Thyroid gland (tissue), 4 donors: ENCODE data around the gene KNG1.

ENCODE experiments used
- POLR2A ChIP-seq, 2 donors: fragments of 450-650 bp; IDR thresholded peaks; one replicate each; pipeline ENCODE4 v1.6.1; 2017; ENCODE audit warnings: antibody characterized with exemption in 2 of 2, mild to moderate bottlenecking in 2 of 2, moderate library complexity in 1 of 2
- TF ChIP-seq, protein P1 (sequence below), 6 experiments: fragments of 200-600 bp in 3 of 6; fragments of 450-650 bp in 3 of 6; sonication (generic) in 3 of 6; IDR thresholded peaks; one replicate each; pipeline ENCODE4 v1.5.1; 2016 to 2019; ENCODE audit warnings: antibody characterized with exemption in 6 of 6, mild to moderate bottlenecking in 2 of 6, inconsistent platforms in 1 of 6, moderate library complexity in 1 of 6

DNA sequence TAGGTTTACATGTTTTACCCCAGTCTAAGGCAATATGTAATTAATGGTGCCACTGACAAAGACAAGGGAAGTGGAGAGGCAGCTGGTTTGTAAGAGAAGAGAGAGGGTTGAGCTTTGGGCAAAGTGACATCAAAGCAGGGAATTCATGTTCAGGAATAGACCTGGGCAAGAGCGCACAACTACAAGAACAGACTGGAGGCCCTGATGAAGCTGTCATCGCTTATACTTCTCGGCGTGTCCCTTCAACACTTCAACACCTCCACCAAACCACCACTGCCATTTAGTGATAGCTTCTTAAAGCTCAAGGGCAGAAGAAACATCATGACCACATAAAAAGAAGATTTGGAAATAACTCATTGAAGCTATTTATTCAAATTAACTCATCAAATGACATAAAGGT is 19.6 kb upstream of the KNG1 start:
- TF ChIP-seq POLR2A (IDR thresholded peaks at IDR 0.05): no peak
- TF ChIP-seq, protein P1, sequence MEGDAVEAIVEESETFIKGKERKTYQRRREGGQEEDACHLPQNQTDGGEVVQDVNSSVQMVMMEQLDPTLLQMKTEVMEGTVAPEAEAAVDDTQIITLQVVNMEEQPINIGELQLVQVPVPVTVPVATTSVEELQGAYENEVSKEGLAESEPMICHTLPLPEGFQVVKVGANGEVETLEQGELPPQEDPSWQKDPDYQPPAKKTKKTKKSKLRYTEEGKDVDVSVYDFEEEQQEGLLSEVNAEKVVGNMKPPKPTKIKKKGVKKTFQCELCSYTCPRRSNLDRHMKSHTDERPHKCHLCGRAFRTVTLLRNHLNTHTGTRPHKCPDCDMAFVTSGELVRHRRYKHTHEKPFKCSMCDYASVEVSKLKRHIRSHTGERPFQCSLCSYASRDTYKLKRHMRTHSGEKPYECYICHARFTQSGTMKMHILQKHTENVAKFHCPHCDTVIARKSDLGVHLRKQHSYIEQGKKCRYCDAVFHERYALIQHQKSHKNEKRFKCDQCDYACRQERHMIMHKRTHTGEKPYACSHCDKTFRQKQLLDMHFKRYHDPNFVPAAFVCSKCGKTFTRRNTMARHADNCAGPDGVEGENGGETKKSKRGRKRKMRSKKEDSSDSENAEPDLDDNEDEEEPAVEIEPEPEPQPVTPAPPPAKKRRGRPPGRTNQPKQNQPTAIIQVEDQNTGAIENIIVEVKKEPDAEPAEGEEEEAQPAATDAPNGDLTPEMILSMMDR (IDR thresholded peaks at IDR 0.05): no peak
